Tibial artery (tissue), 4 donors: ENCODE results near the gene SPRING1.

Experiments used
- DNase-seq, 2 donors: peaks; one replicate each; pipeline ENCODE4 v3.0.0-alpha.2; 2019
- H3K27ac ChIP-seq, 2 donors: fragments of 200-600 bp; sonication (generic) in 1 of 2; 1 replicate in 1 of 2; 2 replicates in 1 of 2; pipeline ENCODE4 v1.5.1; 2018 to 2019; ENCODE audit warnings: mild to moderate bottlenecking in 1 of 2
- H3K27me3 ChIP-seq, 2 donors: fragments of 200-600 bp; sonication (generic) in 1 of 2; one replicate each; pipeline versions ENCODE4 v1.5.1 to v1.6.0; 2016 to 2019
- H3K36me3 ChIP-seq, 3 donors: fragments of 200-600 bp; sonication (generic) in 2 of 3; one replicate each; pipeline ENCODE4 v1.5.1; 2016 to 2019; ENCODE audit warnings: mild to moderate bottlenecking in 2 of 3
- H3K4me1 ChIP-seq, 4 donors: fragments of 200-600 bp; sonication (generic) in 2 of 4; 1 replicate in 3 of 4; 2 replicates in 1 of 4; pipeline ENCODE4 v1.5.1; 2016 to 2019
- H3K4me3 ChIP-seq, 2 donors: fragments of 200-600 bp; sonication (generic) in 1 of 2; 1 replicate in 1 of 2; 2 replicates in 1 of 2; pipeline ENCODE4 v1.5.1; 2018 to 2019; ENCODE audit warnings: mild to moderate bottlenecking in 2 of 2
- H3K9me3 ChIP-seq, 3 donors: fragments of 200-600 bp; sonication (generic) in 1 of 3; one replicate each; pipeline ENCODE4 v1.5.1; 2016 to 2019
- intact Hi-C: fragments of 100-400 bp; cut with DNase I; formaldehyde crosslinking; loops from one replicate; pipeline ENCODE4 v1.15.0; 2023; ENCODE audit warnings: low total_unique reads
- TF ChIP-seq, protein P1 (sequence below), 2 experiments: fragments of 200-600 bp in 1 of 2; fragments of 450-650 bp in 1 of 2; IDR thresholded peaks; one replicate each; pipeline ENCODE4 v1.5.1; 2017 to 2019; ENCODE audit warnings: antibody characterized with exemption in 2 of 2, mild to moderate bottlenecking in 1 of 2, moderate library complexity in 1 of 2

Gene SPRING1

DNA sequence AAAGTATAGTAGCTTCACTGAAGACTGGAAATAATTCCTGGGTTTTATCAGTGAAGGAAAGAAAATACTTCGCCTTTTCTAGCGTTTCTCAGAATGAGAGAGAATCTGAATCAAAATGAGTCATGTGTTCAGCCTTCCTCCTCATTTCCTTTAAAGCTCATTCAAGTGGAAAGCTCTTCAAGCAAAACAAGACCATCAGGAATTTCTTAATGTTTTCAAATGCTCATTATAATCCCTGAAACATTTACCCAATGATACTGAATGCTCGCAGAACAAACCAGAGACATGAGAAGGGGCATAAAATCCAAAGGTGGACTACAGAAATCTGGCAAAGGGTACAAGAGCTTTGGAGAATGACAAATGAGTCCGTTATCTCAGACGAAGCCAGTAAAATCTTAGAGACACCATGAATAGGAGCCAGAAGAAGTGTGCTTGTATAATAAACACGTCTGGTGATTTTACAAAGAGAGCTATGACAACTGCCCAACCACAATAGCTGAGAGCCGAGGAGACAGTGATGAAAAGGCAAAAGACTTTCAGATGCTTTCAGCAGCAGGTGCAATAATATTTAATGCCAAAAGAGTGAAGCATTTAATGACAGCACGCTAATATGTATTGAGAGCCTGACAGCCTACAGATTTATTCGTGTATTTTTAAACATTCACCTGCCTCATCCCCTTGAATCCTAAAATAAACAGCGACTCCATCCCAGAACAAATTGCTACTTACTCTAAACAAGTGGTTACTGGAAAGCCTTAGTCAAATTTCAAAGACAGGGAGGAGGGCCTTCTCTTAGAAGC is 19.0 kb downstream of the SPRING1 start:
- no peak for DNase-seq
- no peaks in the 10 kb centered on the region for H3K9me3 ChIP-seq
- TF ChIP-seq, protein P1, sequence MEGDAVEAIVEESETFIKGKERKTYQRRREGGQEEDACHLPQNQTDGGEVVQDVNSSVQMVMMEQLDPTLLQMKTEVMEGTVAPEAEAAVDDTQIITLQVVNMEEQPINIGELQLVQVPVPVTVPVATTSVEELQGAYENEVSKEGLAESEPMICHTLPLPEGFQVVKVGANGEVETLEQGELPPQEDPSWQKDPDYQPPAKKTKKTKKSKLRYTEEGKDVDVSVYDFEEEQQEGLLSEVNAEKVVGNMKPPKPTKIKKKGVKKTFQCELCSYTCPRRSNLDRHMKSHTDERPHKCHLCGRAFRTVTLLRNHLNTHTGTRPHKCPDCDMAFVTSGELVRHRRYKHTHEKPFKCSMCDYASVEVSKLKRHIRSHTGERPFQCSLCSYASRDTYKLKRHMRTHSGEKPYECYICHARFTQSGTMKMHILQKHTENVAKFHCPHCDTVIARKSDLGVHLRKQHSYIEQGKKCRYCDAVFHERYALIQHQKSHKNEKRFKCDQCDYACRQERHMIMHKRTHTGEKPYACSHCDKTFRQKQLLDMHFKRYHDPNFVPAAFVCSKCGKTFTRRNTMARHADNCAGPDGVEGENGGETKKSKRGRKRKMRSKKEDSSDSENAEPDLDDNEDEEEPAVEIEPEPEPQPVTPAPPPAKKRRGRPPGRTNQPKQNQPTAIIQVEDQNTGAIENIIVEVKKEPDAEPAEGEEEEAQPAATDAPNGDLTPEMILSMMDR (IDR thresholded peaks at IDR 0.05) = no peak
- H3K4me3 ChIP-seq = no peak overlapping the region
- peaks cover 0 to 3% (median 0%) of the 10 kb centered on the region in 4 donors for H3K4me1 ChIP-seq
- H3K27ac ChIP-seq = peak overlapping the region in 1 of 2 donors; percentile 22
- intact Hi-C loops = no loop called here
- H3K27me3 ChIP-seq = no peaks in the 10 kb centered on the region
- peaks cover 17 to 64% (median 25%) of the 10 kb centered on the region in 3 donors for H3K36me3 ChIP-seq

DNA sequence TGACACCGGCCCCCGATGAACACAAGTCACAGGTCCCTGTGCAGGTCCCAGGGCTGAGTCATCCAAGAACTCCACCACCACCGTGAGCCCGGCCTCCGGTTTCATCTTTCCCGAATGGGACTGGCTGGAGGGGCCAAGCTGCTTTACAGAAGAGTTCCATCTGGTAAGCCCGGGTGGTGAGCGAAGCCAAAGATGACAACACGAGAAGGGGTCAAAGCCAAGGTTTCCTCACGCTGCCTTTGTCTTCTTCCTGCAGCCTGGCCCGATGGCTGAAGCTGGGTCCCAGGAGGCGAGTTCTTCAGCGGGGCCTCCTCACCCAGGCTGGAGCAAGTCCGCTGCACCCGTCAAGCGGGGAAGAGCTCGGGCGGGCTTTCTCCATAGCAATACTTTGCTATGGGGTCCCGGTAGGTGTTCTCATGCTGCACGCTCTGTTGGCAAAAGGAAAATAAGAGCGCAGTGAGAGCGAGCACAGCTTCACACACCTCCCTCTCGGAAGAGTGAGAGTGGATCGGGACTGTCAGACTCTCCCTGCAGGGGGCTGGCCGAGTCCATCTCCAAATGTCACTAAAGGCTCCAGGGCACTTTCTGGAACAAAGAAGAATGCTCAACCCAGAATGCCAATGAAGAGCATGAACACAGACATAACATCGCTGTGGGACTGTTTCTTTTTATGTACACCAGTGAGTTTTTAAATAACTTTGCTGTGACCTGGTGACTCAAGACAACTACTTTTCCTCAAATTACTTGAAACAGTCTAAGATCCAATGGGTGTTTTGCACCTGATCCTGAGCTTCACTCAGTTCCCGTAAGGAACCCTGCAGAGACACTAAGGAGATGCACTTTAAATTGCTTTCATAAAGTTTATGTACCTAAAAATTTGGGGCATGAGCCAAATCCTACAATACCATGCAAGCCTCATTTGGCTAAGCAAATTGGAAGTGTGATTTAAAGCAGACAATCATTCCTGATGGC is 20.1 kb downstream of the SPRING1 start:
- intact Hi-C loops = no loop called here
- no peaks in the 10 kb centered on the region for H3K27me3 ChIP-seq

DNA sequence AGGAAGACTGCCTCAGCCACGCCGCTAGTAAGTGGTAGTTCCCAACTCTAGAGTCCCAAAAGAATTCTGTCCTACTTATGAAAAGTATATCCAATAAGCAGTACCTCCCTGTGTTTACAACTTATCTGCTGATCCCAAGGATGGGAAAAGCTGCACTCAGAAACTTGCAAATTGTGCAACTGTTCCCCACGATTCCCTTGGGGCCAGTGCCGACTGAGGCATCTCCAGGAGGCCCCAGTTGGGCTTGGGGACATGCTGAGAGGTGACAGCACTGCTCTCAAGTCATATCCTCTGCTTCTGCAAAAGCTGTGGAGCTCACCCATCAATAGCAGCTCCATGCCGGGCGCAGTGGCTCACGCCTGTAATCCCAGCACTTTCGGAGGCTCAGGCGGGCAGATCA is 23.7 kb downstream of the SPRING1 start:
- Histone ChIP-seq H3K27ac (no peak overlapping the region), H3K4me3 (no peak overlapping the region), H3K36me3 (peaks cover 15 to 32% (median 17%) of the 10 kb centered on the region in 3 donors), H3K27me3 (peaks cover 0 to 8% of the 10 kb centered on the region in 2 donors), H3K9me3 (no peaks in the 10 kb centered on the region), H3K4me1 (peaks cover 0 to 9% (median 2%) of the 10 kb centered on the region in 4 donors)
- DNase-seq = no peak
- intact Hi-C loops = no loop called here
- TF ChIP-seq, protein P1 (IDR thresholded peaks at IDR 0.05) = no peak

More for the DNA sequence above, 20.1 kb downstream of the SPRING1 start:
- Histone ChIP-seq H3K4me3 (no peak overlapping the region), H3K4me1 (peaks cover 0 to 3% (median 0%) of the 10 kb centered on the region in 4 donors), H3K9me3 (no peaks in the 10 kb centered on the region), H3K36me3 (peaks cover 17 to 60% (median 23%) of the 10 kb centered on the region in 3 donors), H3K27ac (no peak overlapping the region)
- peak; percentile 76 to 78 for DNase-seq
- TF ChIP-seq, protein P1 (IDR thresholded peaks at IDR 0.05) = no peak

DNA sequence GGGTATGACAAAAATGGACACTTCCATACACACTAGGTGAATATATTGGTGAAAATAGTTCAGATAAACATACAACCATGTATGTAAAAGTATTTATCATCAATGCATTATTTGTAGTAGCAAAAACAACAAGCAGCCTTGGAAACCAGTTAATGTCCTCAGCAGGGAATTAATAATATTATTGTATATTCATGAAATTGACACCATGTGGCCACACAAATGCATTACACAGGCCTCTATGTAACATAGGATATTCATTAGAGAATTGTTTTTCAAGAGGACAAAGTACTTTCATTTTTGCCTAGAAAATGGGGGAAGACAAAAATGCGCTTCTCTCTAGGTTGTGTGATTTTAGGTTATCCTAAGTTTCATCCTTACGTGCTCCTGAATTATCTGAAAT is 24.3 kb downstream of the SPRING1 start:
- Histone ChIP-seq H3K27ac (no peak overlapping the region), H3K9me3 (no peaks in the 10 kb centered on the region), H3K27me3 (peaks cover 0 to 9% of the 10 kb centered on the region in 2 donors), H3K4me1 (peaks cover 0 to 15% (median 8%) of the 10 kb centered on the region in 4 donors), H3K4me3 (no peak overlapping the region), H3K36me3 (peaks cover 15 to 32% (median 17%) of the 10 kb centered on the region in 3 donors)
- TF ChIP-seq, protein P1 (IDR thresholded peaks at IDR 0.05) = no peak
- intact Hi-C loops = no loop called here
- no peak for DNase-seq

DNA sequence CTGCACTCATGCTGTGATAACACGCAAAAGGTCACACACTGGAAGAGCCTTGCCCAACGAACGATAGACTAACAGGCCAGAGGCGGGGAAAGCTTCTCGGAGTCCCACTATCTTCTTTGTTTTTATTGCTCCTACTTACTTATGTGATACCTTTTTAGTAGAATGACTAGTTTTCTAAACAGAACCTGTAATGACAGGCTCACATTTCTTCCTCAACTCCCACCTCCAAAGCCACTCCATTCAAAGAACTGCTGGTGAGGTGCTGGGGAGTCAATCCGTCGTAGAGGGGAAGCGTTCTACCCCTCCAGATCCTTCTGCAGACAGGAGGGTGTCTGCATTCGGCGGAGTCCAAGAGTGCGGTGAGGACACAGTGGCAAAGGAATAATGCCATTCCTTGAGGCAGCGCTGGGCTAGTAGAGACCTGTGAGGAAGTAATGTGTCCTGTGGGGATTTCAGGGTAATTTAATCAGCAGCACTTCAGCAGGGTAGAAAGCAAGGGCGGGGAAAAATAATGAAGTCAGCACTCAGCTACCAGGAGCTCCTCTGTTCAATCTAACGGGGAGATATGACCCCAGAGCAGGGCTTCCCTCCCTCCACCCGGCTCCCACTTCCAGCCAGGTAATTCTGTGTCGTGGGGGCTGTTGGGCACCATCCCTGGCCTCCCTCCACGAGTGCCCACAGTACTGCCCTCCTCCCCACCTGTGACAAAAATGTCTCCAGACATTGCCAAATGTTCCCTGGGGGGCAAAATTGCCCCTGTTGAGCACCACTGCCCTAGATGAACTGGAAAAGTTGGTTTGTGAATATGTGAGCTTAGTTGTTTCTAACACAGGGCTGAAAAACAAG is 25.2 kb downstream of the SPRING1 start:
- intact Hi-C loops = no loop called here
- no peak for DNase-seq
- TF ChIP-seq, protein P1 (IDR thresholded peaks at IDR 0.05) = no peak
- peaks cover 0 to 13% (median 9%) of the 10 kb centered on the region in 4 donors for H3K4me1 ChIP-seq
- H3K27ac ChIP-seq = no peak overlapping the region
- H3K4me3 ChIP-seq = no peak overlapping the region
- no peaks in the 10 kb centered on the region for H3K9me3 ChIP-seq
- H3K27me3 ChIP-seq = peaks cover 0 to 9% of the 10 kb centered on the region in 2 donors
- peaks cover 15 to 28% (median 17%) of the 10 kb centered on the region in 3 donors for H3K36me3 ChIP-seq
